Anterior cingulate cortex (tissue), 58 donors: ENCODE results near the gene TTC23L.

Experiments
- DNase-seq, 58 donors: peaks; one replicate each; lab custom pipeline; 2025; lab: John Stamatoyannopoulos, UW

Gene TTC23L

GRCh38 chr5:34832568-34832967, 6.4 kb upstream of the TTC23L start:
- no peak for DNase-seq

- no peak for DNase-seq
Measured at GRCh38 chr5:34833090-34833489, 5.9 kb upstream of the TTC23L start.

- DNase-seq: no peak
Measured at GRCh38 chr5:34833976-34834793, 4.8 kb upstream of the TTC23L start.

- DNase-seq: no peak
Measured at GRCh38 chr5:34834794-34835089, 4.2 kb upstream of the TTC23L start.

GRCh38 chr5:34835664-34836063, 3.3 kb upstream of the TTC23L start:
- DNase-seq: no peak

- DNase-seq: no peak
Measured at GRCh38 chr5:34841816-34842215, 2.9 kb downstream of the TTC23L start.

- DNase-seq: no peak
Measured at GRCh38 chr5:34842554-34842953, 3.6 kb downstream of the TTC23L start.

GRCh38 chr5:34843497-34843896, 4.5 kb downstream of the TTC23L start:
- no peak for DNase-seq

- no peak for DNase-seq
Measured at GRCh38 chr5:34844106-34844505, 5.1 kb downstream of the TTC23L start.

- DNase-seq: no peak
Measured at GRCh38 chr5:34844999-34845398, 6.0 kb downstream of the TTC23L start.

- no peak for DNase-seq
Measured at GRCh38 chr5:34847056-34847455, 8.1 kb downstream of the TTC23L start.

GRCh38 chr5:34847552-34847951, 8.6 kb downstream of the TTC23L start:
- DNase-seq: no peak

GRCh38 chr5:34848230-34848629, 9.3 kb downstream of the TTC23L start:
- no peak for DNase-seq

- no peak for DNase-seq
Measured at GRCh38 chr5:34849253-34849652, 10.3 kb downstream of the TTC23L start.

- no peak for DNase-seq
Measured at GRCh38 chr5:34854459-34855174, 15.7 kb downstream of the TTC23L start.

- DNase-seq: no peak
Measured at GRCh38 chr5:34857161-34857560, 18.2 kb downstream of the TTC23L start.

- no peak for DNase-seq
Measured at GRCh38 chr5:34857894-34858293, 18.9 kb downstream of the TTC23L start.

- DNase-seq: no peak
Measured at GRCh38 chr5:34858790-34859189, 19.8 kb downstream of the TTC23L start.

- DNase-seq: no peak
Measured at GRCh38 chr5:34859253-34859652, 20.3 kb downstream of the TTC23L start.

- DNase-seq: no peak
Measured at GRCh38 chr5:34863946-34864345, 25.0 kb downstream of the TTC23L start.

- no peak for DNase-seq
Measured at GRCh38 chr5:34865091-34865490, 26.1 kb downstream of the TTC23L start.

- DNase-seq: peak in 13 of 58 donors; percentile 1 to 23 (median 5)
Measured at GRCh38 chr5:34866989-34867471, 28.1 kb downstream of the TTC23L start.
